Hepatocyte (in vitro differentiated cells): ENCODE data around the gene SMIM24.

ENCODE experiments used
- EZH2 ChIP-seq: fragments of 200-600 bp; sonication (generic); IDR thresholded peaks from 2 replicates; pipeline ENCODE4 v1.6.1; 2016; ENCODE audit warnings: antibody characterized with exemption, mild to moderate bottlenecking, borderline replicate concordance
- TF ChIP-seq, protein P1 (sequence below): fragments of 200-600 bp; sonication (generic); IDR thresholded peaks from 2 replicates; pipeline ENCODE4 v1.5.1; 2016; ENCODE audit warnings: antibody characterized with exemption, mild to moderate bottlenecking; ENCODE audit not compliant: poor library complexity

DNA sequence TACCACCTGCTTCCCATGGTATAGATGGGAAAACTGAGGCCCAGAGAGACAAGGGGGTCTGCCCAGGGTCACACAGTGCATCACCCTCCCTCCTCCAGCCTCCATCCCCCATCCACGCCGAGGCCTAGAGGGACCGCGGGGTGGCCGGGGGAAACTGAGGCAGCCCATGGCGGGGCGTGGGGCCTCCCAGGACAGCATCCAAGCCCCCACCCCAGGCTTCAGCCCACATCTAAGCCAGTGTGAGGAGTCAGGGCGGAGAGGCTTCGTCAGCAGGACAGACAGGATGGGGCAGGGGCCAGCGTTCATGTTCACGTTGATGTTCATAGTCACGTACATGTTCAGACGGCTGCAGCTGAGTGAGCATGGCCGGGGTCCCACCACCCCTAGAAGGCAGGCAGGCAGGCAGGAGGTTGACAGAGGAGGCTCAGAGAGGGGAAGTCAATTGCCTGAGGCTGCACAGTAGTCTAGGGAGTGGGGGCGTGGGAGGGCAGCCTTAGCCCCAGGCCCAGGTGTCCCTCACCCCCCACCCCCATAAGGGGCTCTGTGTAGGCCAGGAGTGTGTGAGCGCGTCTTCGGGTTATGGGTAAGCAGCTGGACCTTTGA lies 23.3 kb downstream of the SMIM24 start:
- TF ChIP-seq, protein P1, sequence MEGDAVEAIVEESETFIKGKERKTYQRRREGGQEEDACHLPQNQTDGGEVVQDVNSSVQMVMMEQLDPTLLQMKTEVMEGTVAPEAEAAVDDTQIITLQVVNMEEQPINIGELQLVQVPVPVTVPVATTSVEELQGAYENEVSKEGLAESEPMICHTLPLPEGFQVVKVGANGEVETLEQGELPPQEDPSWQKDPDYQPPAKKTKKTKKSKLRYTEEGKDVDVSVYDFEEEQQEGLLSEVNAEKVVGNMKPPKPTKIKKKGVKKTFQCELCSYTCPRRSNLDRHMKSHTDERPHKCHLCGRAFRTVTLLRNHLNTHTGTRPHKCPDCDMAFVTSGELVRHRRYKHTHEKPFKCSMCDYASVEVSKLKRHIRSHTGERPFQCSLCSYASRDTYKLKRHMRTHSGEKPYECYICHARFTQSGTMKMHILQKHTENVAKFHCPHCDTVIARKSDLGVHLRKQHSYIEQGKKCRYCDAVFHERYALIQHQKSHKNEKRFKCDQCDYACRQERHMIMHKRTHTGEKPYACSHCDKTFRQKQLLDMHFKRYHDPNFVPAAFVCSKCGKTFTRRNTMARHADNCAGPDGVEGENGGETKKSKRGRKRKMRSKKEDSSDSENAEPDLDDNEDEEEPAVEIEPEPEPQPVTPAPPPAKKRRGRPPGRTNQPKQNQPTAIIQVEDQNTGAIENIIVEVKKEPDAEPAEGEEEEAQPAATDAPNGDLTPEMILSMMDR, result no peak
- TF ChIP-seq EZH2, result no peak
